IMR-90 (cell line): ENCODE measurements around the gene SERTAD4.

Experiments
- CHD1 ChIP-seq: IDR thresholded peaks from 2 replicates; pipeline ENCODE4 v1.6.1; 2012; ENCODE audit warnings: low read depth, low read length, improper control_type of control experiment
- CTCF ChIP-seq: conservative IDR thresholded peaks from 2 replicates; pipeline ENCODE4 v1.5.1; 2012; ENCODE audit warnings: mild to moderate bottlenecking, low read depth, low read length, improper control_type of control experiment
- MAFK ChIP-seq: IDR thresholded peaks from 2 replicates; pipeline ENCODE4 v1.6.1; 2012; ENCODE audit warnings: low read depth, low read length, improper control_type of control experiment
- POLR2A ChIP-seq: IDR thresholded peaks from 2 replicates; pipeline ENCODE4 v1.6.1; 2012; ENCODE audit warnings: mild to moderate bottlenecking, low read depth, low read length
- RAD21 ChIP-seq: IDR thresholded peaks from 2 replicates; pipeline ENCODE4 v1.6.1; 2012; ENCODE audit warnings: low read length, improper control_type of control experiment
- RFX5 ChIP-seq: IDR thresholded peaks from 2 replicates; pipeline ENCODE4 v1.8.0; 2012; ENCODE audit warnings: low read depth, mild to moderate bottlenecking, low read length, moderate library complexity

- no peak for TF ChIP-seq CTCF
- TF ChIP-seq CHD1 = no peak
- no peak for TF ChIP-seq RAD21
- no peak for TF ChIP-seq POLR2A
- TF ChIP-seq RFX5 = no peak
- TF ChIP-seq MAFK = no peak
Measured at GRCh38 chr1:210288116-210288515, 55.5 kb downstream of the SERTAD4 start.
